Adrenal gland (tissue), 12 donors: ENCODE data around the gene PHACTR3. TPM values are rescaled to one million over a fixed set of nuclear protein-coding genes. Genes with fewer than 3 reads are reported as not detected.

Experiments used
- DNase-seq, 7 donors: peaks; one replicate each; pipeline ENCODE4 v3.0.0-alpha.2; 2019 to 2020
- H3K27ac ChIP-seq, 5 donors: fragments of 200-600 bp; sonication (generic) in 4 of 5; 1 replicate in 3 of 5; 2 replicates in 2 of 5; pipeline versions ENCODE4 v1.5.1 to v1.8.0; 2016 to 2020; ENCODE audit warnings: mild to moderate bottlenecking in 1 of 5
- H3K27me3 ChIP-seq: fragments of 200-600 bp; 2 replicates; pipeline ENCODE4 v1.8.0; 2021
- H3K36me3 ChIP-seq, 2 donors: fragments of 200-600 bp; replicated peaks in 1 of 2; 1 replicate in 1 of 2; 2 replicates in 1 of 2; pipeline versions ENCODE4 v1.5.1 to v1.8.0; 2018 to 2022
- H3K4me1 ChIP-seq, 2 donors: fragments of 200-600 bp; replicated peaks in 1 of 2; 1 replicate in 1 of 2; 2 replicates in 1 of 2; pipeline versions ENCODE4 v1.5.1 to v1.8.0; 2018 to 2021
- H3K4me3 ChIP-seq, 4 donors: fragments of 200-600 bp; sonication (generic) in 3 of 4; one replicate each; pipeline ENCODE4 v1.5.1; 2016 to 2018
- H3K9me3 ChIP-seq, 3 donors: fragments of 200-600 bp; sonication (generic) in 1 of 3; replicated peaks in 1 of 3; 1 replicate in 2 of 3; 2 replicates in 1 of 3; pipeline versions ENCODE4 v1.5.1 to v1.8.0; 2016 to 2021
- CTCF ChIP-seq, 6 experiments: fragments of 450-650 bp in 4 of 6; fragments of 200-600 bp in 2 of 6; sonication (generic) in 1 of 6; IDR thresholded peaks; 1 replicate in 5 of 6; 2 replicates in 1 of 6; pipeline versions ENCODE4 v1.5.1 to v1.8.0; 2016 to 2021; ENCODE audit warnings: antibody characterized with exemption in 6 of 6, mild to moderate bottlenecking in 2 of 6, moderate library complexity in 1 of 6
- POLR2A ChIP-seq, 2 donors: fragments of 450-650 bp; IDR thresholded peaks; one replicate each; pipeline ENCODE4 v1.6.1; 2017; ENCODE audit warnings: antibody characterized with exemption in 2 of 2, mild to moderate bottlenecking in 2 of 2, moderate library complexity in 1 of 2
- WGBS, 4 donors: extraction: QIAGEN DNeasy Blood & Tissue Kit in 2 of 4; methylation state at CpG; one replicate each; pipeline versions ENCODE4 v1.1.5 to v1.1.7; 2013 to 2017; 5-methylcytosine and 5-hydroxymethylcytosine counted together
- intact Hi-C, 2 donors: fragments of 100-400 bp; cut with DNase I; formaldehyde crosslinking; loops; one replicate each; pipeline versions ENCODE4 v1.14.1 to v1.15.0; 2022 to 2023
- polyA plus RNA-seq, 3 donors: library from polyadenylated mRNA; stranded (reverse); fragments of 200-250 nt in 2 of 3; fragments of 350-450 nt in 1 of 3; fragmentation: Illumina TruSeq in 1 of 3; extraction: RNeasy Lipid Tissue Mini Kit (QIAGEN cat#74804) in 1 of 3; gene quantifications; one replicate each; pipeline ENCODE4 v1.2.3, GENCODE V29; 2013 to 2014
- total RNA-seq, 9 donors: library from RNA; depleted of rRNA in 4 of 9; stranded (reverse); fragments of >200 nt in 4 of 9; fragments of 120-200 nt in 1 of 9; fragmentation: NEBNext Ultra II Directional in 1 of 9; extraction: Animal tissue kit (Norgen Biotek cat#: 25700) in 1 of 9; gene quantifications; one replicate each; pipeline versions ENCODE4 v1.1.0 to v1.2.4, GENCODE V29; 2013 to 2023
- donor health status: healthy with polysubstance abuse.
- donor health status: Bipolar disorder and iron deficiency.
- donor health status: DM: yes; HTN: yes; CAD: no.
- donor health status: DM: no; HTN: no; CAD: no.
- donor health status: DM: no; HTN: no; CAD: no.
- donor health status: DM: yes; HTN: yes; CAD: no.

PHACTR3 gene
- total and polyA plus RNA-seq, 12 donors: 0.17 to 4.5 (median 0.81) TPM

- no peaks in the 10 kb centered on the region for H3K4me1 ChIP-seq
- H3K27ac ChIP-seq: no peak overlapping the region
- no peaks in the 10 kb centered on the region for H3K36me3 ChIP-seq
- WGBS, 4 donors: 77 to 89% (median 84%) methylated on average over 3 to 5 of the region's 5 CpGs
- TF ChIP-seq CTCF (IDR thresholded peaks at IDR 0.05) (no peak), POLR2A (IDR thresholded peaks at IDR 0.05) (no peak)
- intact Hi-C loops: no loop called here
- peak in 1 of 7 donors; percentile 15 for DNase-seq
- H3K9me3 ChIP-seq: no peaks in the 10 kb centered on the region
- no peaks in the 10 kb centered on the region for H3K27me3 ChIP-seq
- no peak overlapping the region for H3K4me3 ChIP-seq
Observed at GRCh38 chr20:59640267-59640666, 35.9 kb downstream of the PHACTR3 start.

GRCh38 chr20:59643615-59644061, 39.3 kb downstream of the PHACTR3 start:
- peak in 1 of 7 donors; percentile 20 for DNase-seq
- Histone ChIP-seq H3K9me3 (no peaks in the 10 kb centered on the region), H3K4me1 (peaks cover 0 to 6% of the 10 kb centered on the region in 2 donors), H3K36me3 (no peaks in the 10 kb centered on the region), H3K4me3 (no peak overlapping the region), H3K27me3 (no peaks in the 10 kb centered on the region), H3K27ac (no peak overlapping the region)
- intact Hi-C loops: no loop called here
- 74 to 82% (median 82%) methylated on average over 10 to 12 of the region's 12 CpGs for WGBS, 4 donors
- TF ChIP-seq CTCF (IDR thresholded peaks at IDR 0.05) (no peak), POLR2A (IDR thresholded peaks at IDR 0.05) (no peak)

GRCh38 chr20:59644371-59644939, 40.1 kb downstream of the PHACTR3 start:
- Histone ChIP-seq H3K4me3 (no peak overlapping the region), H3K36me3 (no peaks in the 10 kb centered on the region), H3K9me3 (no peaks in the 10 kb centered on the region), H3K4me1 (peaks cover 0 to 6% of the 10 kb centered on the region in 2 donors), H3K27me3 (no peaks in the 10 kb centered on the region), H3K27ac (no peak overlapping the region)
- intact Hi-C loops: no loop called here
- 85 to 93% (median 89%) methylated on average over 8 to 10 of the region's 10 CpGs for WGBS, 4 donors
- TF ChIP-seq POLR2A (IDR thresholded peaks at IDR 0.05): no peak
- no peak for TF ChIP-seq CTCF (IDR thresholded peaks at IDR 0.05)
- DNase-seq: peak in 1 of 7 donors; percentile 28

GRCh38 chr20:59645271-59645670, 40.9 kb downstream of the PHACTR3 start:
- H3K36me3 ChIP-seq: no peaks in the 10 kb centered on the region
- TF ChIP-seq CTCF (IDR thresholded peaks at IDR 0.05): no peak
- TF ChIP-seq POLR2A (IDR thresholded peaks at IDR 0.05): no peak
- DNase-seq: peak in 1 of 7 donors; percentile 20
- no peaks in the 10 kb centered on the region for H3K9me3 ChIP-seq
- H3K4me1 ChIP-seq: peaks cover 0 to 6% of the 10 kb centered on the region in 2 donors
- no peak overlapping the region for H3K27ac ChIP-seq
- intact Hi-C loops: no loop called here
- H3K27me3 ChIP-seq: no peaks in the 10 kb centered on the region
- WGBS, 4 donors: 80 to 89% (median 84%) methylated on average over 5 to 9 of the region's 9 CpGs
- no peak overlapping the region for H3K4me3 ChIP-seq
